PFSK-1 (cell line): Measurements from ENCODE around the gene CCT6A.

Source experiments
- POLR2AphosphoS5 ChIP-seq: IDR thresholded peaks from 2 replicates; pipeline ENCODE4 v1.6.1; 2012; ENCODE audit warnings: low read depth, mild to moderate bottlenecking, control low read depth, low read length, moderate library complexity
- SIN3A ChIP-seq: IDR thresholded peaks from 2 replicates; pipeline ENCODE4 v1.6.1; 2012; ENCODE audit warnings: mild to moderate bottlenecking, low read length, moderate library complexity, borderline replicate concordance; ENCODE audit not compliant: insufficient read depth

DNA sequence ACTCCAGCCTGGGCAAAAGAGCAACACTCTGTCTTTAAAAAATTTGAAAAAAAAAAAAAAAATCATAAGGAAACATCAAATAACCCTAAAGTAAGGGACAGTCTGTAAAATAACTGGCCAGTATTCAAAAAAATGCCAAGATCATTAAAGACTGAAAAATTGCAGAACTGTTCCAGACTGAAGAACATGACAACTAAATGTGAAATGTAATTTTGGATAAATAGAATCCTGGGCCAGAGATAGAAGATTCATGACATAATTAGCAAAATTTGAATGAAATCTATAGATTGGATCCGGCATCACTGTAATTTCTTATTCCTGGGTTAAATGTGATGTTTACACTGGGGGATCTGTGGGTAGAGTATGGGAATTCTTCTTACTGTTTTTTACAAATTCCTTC is 3.3 kb upstream of the CCT6A start:
- TF ChIP-seq POLR2AphosphoS5 (no peak), SIN3A (no peak)
